Activated CD8-positive, alpha-beta memory T cell treated with anti-CD3 and anti-CD28 coated beads for 48 hours (primary cell): ENCODE results near the gene ZCCHC2.

Experiments used
- DNase-seq, 3 experiments: peaks; one replicate each; pipeline ENCODE4 v3.0.0-alpha.2; 2020; ENCODE audit warnings: low read depth in 2 of 3, low spot score in 2 of 3

ZCCHC2 gene

GRCh38 chr18:62576845-62577512 lies 54.2 kb downstream of the ZCCHC2 start:
- no peak for DNase-seq

GRCh38 chr18:62577765-62578164 lies 54.9 kb downstream of the ZCCHC2 start:
- no peak for DNase-seq

GRCh38 chr18:62578980-62579511 lies 56.2 kb downstream of the ZCCHC2 start:
- no peak for DNase-seq

GRCh38 chr18:62583376-62583775 lies 60.6 kb downstream of the ZCCHC2 start:
- no peak for DNase-seq

GRCh38 chr18:62584241-62585120 lies 61.7 kb downstream of the ZCCHC2 start:
- DNase-seq = peak; percentile 47 to 61 (median 61)

- DNase-seq = peak in 1 of 3 experiments; percentile 15
Observed at GRCh38 chr18:62585274-62586150, 62.7 kb downstream of the ZCCHC2 start.

- DNase-seq = peak; percentile 67 to 76 (median 68)
Observed at GRCh38 chr18:62586151-62586774, 63.4 kb downstream of the ZCCHC2 start.

- DNase-seq = no peak
Observed at GRCh38 chr18:62586781-62587487, 64.1 kb downstream of the ZCCHC2 start.

GRCh38 chr18:62587689-62588088 lies 64.9 kb downstream of the ZCCHC2 start:
- DNase-seq = no peak

- no peak for DNase-seq
Observed at GRCh38 chr18:62588217-62588616, 65.4 kb downstream of the ZCCHC2 start.

- DNase-seq = no peak
Observed at GRCh38 chr18:62590799-62591590, 68.2 kb downstream of the ZCCHC2 start.

- DNase-seq = no peak
Observed at GRCh38 chr18:62596145-62597005, 73.5 kb downstream of the ZCCHC2 start.

GRCh38 chr18:62601871-62602270 lies 79.0 kb downstream of the ZCCHC2 start:
- no peak for DNase-seq

GRCh38 chr18:62602706-62603105 lies 79.9 kb downstream of the ZCCHC2 start:
- no peak for DNase-seq

GRCh38 chr18:62603211-62603610 lies 80.4 kb downstream of the ZCCHC2 start:
- DNase-seq = no peak

GRCh38 chr18:62603979-62604378 lies 81.2 kb downstream of the ZCCHC2 start:
- DNase-seq = no peak

- DNase-seq = no peak
Observed at GRCh38 chr18:62605685-62606084, 82.9 kb downstream of the ZCCHC2 start.

- DNase-seq = no peak
Observed at GRCh38 chr18:62606106-62606505, 83.3 kb downstream of the ZCCHC2 start.
